Ramos (cell line): ENCODE measurements around the gene BAHCC1.

Experiments used
- in situ Hi-C: fragments of 300-500 bp; cut with MboI; formaldehyde crosslinking; loops from one replicate; pipeline ENCODE4 v1.14.3; 2022; ENCODE audit warnings: low sequenced_read_pairs; ENCODE audit not compliant: unreplicated experiment

The BAHCC1 gene

DNA sequence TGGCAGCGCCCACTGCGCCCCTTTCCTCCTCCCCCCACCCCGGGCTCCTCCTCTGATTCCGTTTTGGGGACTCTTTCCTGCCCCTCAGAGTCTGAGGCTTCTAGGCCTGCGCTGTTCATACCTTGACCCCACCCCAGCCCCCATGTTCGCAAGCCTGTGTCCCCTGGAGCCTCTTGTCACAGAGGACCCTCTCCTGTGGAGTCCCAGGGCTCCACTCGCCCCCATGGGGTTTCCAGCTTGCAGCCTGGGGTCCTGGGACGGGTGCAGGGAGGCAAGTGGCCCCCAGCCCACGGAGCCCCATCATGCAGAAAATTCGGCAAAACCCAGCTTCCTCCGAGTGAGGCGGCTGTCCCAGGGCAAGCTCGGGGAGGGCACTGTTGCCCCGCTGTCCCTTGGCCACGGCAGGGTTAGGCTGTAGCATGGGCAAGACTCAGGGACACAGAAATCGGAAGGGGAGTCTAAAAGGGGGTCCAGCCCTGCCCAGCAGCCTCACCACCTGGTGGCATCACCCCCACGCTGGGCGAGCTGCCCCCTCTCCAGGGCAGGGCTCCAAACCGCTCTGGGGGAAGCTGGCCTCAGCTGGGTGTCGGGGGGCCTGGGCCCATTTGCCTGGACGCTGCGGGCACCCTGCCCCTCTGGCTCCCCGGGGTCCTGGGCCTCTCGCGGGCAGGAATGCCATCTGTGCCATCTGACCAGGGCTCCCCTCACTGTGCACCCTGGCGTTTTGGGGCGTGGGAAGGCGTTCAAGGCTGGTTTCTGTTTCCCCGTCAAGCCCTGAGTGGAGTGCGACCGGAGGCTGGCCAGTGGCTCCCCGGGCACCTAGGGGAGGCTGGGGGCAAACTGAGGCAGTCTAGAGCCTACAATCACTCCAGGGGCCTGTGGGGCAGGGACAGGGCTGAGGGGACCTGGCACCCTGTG is 11.5 kb upstream of the BAHCC1 start:
- in situ Hi-C loops: no loop called here

DNA sequence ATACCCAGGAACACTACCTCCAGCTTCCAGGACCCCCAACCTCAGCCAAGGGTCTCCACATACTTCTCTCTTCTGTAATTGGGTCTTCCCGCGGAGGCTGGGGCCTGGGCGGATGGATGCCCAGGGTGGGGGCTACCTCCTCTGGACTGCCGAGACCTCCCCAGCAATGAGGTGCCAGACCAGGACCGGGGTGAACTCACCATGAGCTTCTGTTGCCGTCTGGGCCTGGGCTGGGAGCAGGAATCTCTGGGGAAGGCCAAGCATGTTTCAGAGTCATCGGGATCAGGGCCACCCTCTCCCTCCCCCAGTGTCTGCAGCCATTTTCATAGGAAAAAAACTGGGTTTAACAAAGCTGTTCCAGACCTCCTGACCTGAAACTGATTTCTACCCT is 10.3 kb upstream of the BAHCC1 start:
- in situ Hi-C loops: no loop called here

DNA sequence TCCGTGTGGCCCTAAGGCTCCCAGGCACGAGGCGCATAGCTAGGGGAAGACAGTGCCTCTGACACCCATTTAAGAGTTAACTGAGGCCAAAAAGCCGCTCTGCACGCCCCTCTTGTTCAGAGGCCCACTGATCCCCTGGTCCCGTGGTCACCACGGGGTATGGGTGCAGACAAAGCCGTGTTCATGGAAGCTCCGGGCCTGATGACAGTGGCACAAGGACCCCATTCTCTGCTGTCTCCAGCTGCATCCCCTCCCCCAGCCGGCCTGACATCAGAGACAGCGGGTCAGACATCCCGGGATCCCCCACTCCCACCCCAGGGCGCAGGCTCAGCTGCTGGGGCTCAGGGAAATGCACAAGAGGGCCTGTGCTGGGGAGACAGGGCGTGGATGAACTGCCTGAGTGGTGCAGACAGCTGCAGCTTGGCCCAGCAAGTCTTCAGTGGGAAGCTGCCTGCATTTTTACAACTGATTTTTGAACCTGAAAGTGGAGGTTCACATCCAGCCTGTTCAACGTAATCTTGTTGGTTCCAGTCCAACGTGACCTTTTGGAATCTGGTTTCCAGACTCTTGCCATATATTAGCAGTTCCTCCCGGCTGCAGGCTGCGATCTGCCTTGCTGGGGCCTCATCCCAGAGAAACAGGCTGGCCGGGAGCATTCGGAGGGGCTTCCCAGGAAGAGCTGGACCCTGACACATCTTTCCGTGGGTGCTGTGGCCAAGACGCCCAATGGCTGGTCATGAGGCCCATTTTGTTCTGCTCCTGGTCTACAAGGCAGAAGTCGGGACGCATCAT is 9.7 kb upstream of the BAHCC1 start:
- in situ Hi-C loops: no loop called here

DNA sequence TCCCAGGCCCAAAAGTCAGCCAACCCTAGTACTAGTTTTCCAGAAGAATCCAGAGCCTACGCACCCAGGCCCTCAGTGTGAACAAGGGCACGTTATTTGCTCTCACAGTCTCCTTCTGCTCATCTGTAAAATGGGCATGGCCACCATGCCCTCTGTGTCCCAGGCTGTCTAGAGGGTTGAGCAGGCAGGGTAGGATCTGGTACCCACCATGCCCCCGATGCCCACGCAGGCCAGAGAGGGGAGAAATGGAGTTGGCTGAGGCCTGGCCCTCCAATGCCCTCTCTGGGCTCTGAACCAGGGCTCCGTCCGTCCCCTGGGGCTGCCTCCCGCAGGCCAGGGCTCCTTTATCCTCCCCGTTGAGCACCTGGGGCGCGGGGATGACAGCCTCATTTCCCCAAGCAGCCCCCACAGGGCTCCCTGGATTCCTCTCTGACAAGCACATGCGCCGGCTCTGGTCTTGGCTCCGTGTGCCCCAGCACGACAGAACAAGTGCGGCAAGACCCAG is 9.1 kb upstream of the BAHCC1 start:
- in situ Hi-C loops: no loop called here

DNA sequence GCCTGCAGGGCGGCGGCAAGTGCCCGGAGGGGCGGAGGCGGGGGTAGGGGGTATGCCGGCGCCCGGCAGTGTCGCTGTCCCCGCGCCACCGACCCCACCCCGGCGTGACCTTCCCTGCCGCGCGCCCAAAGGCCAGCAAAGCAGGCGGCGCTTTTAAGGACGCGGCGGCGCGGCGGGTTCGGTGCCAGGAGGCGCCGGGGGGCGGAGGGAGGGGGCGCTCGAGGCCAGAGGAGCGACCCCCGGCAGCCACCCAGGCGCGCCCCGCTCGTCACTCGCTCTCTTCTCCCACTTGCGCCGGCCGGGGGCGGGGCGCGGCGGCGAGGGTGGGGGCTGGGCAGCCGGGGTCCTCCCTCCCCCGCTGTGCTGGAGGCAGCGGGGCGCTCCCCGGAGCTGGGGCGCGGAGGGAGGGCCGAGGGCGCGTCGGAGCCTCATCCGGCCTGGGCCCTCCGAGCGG is 8.6 kb upstream of the BAHCC1 start:
- in situ Hi-C loops: no loop called here

DNA sequence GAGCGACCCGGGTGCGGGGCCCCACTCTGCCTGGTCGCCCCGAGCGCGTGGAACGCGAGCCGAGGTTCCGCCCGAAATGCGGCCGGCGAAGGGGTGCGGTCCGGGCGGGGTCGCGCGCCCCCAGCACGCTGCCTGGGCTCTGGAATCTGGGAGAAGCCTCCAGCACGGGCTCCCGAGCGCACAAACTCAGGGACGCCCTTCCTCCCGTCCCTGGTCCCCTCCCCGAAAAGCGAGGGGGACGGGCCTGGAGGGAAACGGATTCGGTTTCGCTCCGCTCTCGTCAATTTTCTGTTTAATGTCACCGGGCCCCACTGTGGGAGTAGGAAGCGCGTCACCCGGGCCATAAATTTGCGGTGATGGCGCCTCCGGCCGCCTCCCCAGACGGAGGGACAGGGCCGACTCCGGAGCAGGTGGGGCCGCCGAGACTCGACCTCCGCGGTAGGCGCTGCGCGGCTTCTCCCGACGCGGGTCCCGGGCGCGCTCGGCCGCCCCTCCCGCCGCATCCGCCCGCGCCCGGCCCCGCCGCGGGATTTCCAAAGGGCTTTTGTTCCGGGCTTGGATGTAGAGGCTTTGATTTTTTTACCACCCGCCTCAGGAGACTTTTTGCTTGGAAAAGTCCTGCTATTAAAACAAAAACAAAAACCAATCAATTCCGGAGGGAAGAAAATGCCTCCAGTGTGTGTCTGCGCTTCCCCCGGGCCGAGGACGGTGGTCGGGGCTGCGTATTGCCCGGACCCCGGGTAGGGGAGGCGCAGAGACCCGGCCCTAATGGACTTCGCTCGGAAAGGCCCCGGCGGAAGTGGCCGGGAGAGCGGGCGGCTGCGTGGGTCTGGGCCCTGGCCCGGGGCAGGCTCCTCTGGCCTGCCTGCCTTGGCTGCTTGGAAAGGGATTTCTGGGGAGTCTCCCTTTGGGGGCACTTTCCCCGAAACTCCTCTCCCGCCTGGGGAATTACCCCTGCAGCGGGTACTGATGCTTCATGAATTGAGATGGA is 7.9 kb upstream of the BAHCC1 start:
- in situ Hi-C loops: no loop called here

DNA sequence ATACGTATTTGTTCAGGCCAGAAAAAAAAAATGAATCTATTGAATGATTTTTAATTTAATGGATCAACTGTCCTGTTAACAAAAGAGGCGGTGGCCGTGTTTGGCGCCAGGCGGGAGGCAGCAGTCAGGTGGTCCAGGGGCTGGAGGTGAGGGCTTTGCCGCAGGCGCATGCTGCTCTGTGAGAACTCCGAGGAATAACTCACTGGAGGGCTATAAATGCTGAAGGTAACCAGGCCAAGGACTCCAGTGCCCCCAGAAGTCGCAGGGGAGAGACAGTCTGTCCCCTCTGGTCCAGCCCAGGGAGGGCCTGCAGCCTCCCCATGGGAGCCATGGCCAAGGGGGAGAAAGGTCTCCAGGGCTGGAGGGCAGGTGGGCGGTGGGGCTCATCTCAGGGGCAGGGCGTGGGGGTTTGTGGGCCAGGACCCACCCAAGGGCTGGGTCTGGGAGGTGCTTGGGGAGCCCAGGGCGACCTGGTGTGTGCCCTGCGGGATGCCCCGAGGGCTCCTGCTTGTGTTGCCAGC is 7.1 kb upstream of the BAHCC1 start:
- in situ Hi-C loops: no loop called here

DNA sequence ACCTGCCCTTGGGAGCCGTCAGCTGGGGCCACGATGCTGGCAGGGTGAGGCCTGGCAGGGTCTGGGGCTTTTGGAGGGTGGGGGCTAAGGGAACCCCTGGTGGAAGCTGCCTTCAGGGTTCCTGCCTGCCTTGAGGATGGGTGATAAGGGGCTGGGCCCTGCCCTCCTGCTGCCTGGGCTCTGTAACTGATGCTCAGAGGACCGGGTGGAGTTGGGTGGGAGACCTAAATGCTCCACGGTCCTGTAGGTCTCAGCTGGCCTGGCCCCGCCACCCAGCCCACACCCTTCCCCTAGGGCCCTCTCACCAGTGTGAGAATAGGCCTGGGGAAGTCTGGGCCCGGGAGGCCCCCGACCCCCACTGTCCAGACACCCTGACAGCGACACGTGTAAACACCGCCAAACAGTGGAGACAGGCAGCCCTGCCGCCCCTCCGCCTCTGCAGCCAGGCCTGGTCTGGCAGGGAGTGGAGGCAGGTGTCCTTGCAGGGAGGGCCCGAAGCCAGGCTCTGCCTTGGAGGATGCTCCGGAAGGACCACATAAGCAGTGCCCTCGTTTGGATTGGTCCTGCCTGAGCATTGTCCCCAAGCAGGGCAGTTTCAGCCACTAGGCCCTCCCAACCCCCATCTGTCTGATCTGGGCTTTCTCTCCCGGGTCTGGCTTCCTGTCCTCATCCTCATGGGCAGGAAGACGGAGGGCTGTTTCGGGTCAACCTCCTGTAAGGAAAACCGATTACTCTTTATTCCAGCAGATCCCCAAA is 6.5 kb upstream of the BAHCC1 start:
- in situ Hi-C loops: no loop called here

DNA sequence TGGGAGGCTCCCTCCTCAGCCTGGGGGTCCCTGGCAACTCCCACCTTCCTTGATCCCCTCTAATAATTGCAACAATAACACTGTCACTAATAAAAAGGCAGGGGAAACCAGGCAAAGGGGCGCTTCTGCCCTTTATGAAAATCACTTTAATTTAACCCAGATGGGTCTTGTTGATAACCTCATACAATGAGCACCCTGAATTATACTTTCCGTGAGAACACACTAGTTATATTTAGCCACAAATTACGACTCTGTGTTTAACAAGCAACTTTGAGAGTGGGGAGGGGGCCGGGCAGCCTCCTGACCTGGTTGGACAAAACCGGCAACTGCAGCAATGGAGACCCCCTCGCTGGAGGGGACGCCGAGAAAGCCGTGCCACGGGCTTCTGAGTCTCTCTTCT is 5.7 kb upstream of the BAHCC1 start:
- in situ Hi-C loops: no loop called here

DNA sequence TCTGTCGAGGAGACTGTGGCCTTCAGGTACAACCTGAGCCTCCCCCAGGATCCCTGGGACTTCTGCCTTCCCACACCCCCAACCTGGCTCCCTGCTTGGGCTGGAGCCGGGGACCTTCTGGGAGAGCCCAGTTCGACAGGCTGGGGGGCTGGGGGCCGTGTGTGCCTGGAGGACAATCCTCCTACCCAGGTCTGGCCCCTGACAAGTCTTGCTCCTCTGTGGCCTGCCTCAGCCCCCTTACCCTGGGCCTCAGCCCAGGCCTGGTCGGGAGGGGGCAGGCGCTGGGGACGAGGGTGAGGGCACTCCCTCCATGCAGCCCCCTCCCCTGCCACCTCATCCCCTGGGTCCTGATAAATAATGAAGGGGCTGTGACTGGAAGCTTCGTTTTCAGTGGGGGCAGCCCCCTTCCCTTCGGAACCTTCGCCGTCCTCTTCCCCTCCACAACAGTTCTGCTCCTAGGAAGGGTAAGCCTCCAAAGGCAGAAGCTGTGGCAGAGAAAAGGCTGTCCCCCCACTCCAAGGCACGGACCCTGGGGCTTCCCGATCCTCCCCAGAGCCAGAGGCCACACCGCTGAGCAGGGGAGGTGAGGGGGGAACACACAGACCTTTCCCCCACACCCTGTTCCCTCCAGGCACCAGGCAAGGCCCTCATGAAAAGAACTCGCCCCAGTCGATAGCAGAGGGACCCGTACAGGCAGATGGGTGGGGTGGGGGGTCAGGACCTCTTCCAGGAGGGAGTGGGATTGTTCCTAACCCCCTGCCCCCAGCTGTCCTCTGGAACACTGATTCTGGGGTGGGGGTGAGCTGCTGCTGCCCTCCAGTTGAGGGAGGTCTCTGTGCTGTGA is 5.0 kb upstream of the BAHCC1 start:
- in situ Hi-C loops: no loop called here

DNA sequence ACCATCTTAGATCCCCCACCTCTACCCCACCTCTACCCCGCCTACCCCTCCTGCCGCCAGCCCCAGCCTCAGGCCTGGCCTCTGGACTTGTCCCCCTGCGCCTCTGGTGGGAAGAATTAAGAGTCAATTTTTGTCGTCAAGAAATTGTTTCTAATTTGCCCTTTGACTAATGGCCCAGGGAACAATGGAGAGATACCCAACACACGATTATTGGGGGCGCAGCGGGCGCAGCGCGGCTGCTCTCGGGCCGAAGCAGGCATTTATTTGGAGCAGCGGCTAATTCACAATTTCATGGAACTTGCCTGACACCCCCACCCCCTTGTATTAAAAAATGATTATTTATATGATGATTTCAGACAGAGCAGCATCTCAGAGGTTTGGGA is 4.4 kb upstream of the BAHCC1 start:
- in situ Hi-C loops: no loop called here

DNA sequence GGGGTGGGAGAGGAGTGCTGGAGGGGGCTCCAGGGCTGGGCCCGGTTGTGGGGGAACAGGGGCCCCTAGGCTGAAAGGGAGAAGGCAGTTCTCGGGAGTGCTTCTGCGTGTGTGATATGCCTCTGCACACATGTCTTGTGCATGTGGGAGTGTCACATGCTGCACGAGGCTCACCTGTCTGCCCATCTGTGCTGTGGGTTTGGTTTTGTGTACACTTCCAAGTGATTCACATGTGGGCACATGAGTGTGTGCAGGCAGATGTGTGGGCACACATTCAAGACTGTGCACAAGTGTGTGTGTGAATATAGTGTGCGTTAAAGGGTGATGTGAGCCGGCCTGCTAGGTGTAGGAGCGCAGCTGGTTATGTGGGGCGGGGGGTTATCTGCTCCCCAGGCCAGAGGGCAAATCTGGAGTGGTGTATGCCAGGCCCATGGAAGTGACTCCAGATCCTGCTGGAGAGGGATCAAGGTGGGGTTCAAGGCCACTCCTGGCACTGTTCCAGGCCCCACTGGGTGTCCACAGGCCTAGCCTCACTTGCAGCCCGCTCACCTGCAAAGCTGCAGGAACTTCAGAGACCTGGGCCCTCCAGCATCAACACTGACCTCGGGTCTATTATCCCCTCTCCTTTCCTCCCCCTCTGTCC is 3.8 kb upstream of the BAHCC1 start:
- in situ Hi-C loops: no loop called here

DNA sequence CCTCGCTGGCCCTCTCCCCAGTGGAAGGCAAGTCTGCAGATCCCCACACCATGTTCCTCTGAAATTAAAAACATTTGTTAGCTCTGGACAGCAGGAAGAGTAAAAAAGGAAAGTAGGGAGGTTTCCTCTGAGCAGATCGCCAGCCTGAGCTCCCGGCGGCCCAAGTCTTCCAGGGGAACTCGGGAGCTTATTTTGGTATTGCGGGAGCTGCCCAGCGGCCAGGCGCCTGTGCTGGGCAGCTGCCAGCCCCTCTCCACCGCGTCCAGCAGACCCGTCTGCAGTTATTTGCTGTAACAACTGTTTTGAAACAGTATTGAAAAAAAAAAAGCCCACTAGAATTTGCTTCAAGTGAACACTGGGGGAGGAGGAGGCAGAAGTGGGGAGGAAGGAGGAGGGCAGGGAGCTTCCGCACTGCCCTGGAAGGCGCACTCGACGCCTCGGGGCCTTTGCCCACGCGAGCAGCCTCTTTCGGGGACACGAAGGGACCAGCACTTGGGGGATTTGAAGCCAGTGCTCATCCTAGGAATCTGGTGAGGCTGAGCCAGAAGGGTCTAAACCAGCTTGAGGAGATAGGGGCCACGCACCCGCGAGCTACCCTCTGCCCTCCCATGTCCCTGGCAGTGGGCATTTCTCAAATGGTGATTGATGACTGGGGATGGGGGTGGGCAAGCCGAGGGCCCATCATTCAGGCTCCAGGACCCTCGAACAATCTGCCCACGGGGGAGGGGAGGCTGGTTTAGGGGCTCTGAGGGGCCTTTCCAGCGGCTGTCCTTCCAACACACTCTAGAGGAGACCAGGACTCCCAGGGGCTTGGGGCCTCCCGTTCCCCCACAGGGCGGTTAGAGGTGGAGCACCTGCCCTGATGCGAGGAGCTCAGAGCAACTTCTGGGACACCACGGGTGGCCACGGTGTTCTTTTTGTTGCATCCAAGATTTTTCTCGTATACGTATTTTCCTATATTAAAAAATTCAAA is 3.0 kb upstream of the BAHCC1 start:
- in situ Hi-C loops: no loop called here

DNA sequence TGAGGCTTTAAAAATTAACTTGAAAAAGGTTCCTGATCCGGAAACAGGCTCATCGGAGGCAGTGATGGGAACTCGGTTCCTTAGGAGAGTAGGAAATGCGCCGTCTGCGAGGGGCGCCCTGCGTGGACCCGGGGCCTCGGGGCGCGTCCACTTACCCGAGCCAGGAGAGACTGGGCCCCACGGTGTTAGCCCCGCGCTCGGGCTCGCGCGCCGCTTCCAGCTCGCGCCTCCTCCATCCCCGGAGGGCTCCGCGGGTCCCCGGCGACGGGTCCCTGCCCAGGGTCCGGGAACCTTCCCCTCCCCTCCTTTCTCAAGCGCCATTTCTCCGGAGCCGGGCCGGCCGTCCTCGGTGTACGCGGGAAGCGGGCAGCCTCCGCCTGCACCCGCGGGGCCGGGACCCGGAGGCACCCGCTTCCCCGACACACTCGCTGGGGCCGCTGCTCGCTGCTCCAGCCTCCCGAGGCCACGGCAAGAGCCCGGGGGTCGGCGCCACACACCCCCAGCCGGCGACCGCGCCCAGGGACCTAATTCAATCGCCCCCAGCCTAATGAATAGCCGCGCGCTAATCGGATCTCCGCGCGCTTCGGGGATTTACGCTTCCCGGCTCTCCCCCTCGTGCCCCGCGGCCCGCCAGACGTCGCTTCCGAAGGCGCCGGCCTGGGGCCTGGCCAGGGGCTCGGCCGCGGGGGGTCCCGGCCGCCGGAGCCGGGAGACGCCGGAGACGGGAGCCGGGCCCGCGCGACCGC is 2.2 kb upstream of the BAHCC1 start:
- in situ Hi-C loops: no loop called here

DNA sequence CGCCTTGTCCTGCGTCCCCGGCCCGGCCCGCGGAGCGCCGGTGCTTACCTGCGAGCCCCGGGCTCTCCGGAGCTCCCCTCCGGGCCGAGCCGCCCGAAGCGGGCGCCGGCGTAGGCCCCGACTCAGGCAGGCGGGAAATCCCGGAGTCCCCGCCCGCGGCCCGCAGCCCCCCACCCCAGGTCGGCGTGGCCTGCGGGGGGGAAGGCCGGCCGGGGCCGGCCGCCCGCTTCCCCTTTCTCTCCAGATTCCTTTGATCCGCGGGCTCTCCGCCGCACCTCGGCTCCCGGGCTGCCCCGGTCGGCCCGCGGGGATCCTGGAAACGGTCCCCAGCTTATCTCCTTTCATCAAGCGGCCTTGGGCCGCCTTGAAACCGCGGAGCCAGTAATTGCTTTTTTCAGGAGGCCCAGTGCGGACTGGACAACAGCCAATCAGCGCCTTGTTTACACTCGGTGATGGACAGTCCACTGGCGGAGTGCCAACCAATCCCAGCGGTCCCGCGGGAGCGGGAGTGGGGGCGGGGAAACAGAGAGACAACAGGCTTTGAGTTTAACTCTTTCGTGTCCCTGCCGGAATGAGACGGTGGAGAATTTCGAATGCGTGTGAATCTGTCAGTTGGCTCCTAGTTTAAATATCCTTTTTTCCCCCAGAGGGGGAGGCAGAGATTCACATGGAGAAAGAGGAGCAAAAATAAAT is 1.4 kb upstream of the BAHCC1 start:
- in situ Hi-C loops: no loop called here
